PC-9 (cell line): ENCODE results near the gene AADACL2. TPM values are rescaled to one million over a fixed set of nuclear protein-coding genes. Genes with fewer than 3 reads are reported as not detected.

Experiments
- BruUV-seq: library from RNA; stranded (reverse); fragments of 400-500 nt; replicated peaks from 2 replicates; lab custom pipeline; 2021; lab: Mats Ljungman, UMichigan
- CTCF ChIA-PET: fragments of 300-600 bp; sonication (Branson Sonifier 250); formaldehyde crosslinking; loops from one replicate; lab custom pipeline; 2022; ENCODE audit warnings: antibody characterized with exemption; lab: Charles Lee
- POLR2A ChIA-PET: fragments of 300-600 bp; sonication (Branson Sonifier 250); formaldehyde crosslinking; loops from one replicate; lab custom pipeline; 2022; ENCODE audit warnings: antibody characterized with exemption; ENCODE audit not compliant: unreplicated experiment; lab: Charles Lee
- DNase-seq, 2 experiments: peaks; one replicate each; pipeline versions ENCODE4 v3.0.0 to v3.0.0-alpha.2; 2015 to 2022; ENCODE audit warnings: mixed read lengths in 1 of 2
- H2AFZ ChIP-seq: fragments of 200-600 bp; sonication (generic); 2 replicates; pipeline ENCODE4 v1.8.1; 2017; ENCODE audit warnings: antibody characterized with exemption
- H3F3A ChIP-seq: fragments of 200-600 bp; sonication (generic); 2 replicates; pipeline ENCODE4 v1.8.1; 2017; ENCODE audit warnings: antibody characterized with exemption, mild to moderate bottlenecking, low read depth; ENCODE audit not compliant: insufficient read depth
- H3K27ac ChIP-seq: fragments of 200-600 bp; sonication (generic); 2 replicates; pipeline ENCODE4 v1.6.1; 2016; ENCODE audit warnings: mixed run types
- H3K27me3 ChIP-seq: fragments of 200-600 bp; sonication (generic); 2 replicates; pipeline ENCODE4 v1.6.1; 2016; ENCODE audit warnings: low read depth, mixed run types; ENCODE audit not compliant: insufficient read depth
- H3K36me3 ChIP-seq: fragments of 200-600 bp; sonication (generic); 2 replicates; pipeline ENCODE4 v1.6.1; 2016; ENCODE audit warnings: low read depth, mixed run types
- H3K4me1 ChIP-seq: fragments of 200-600 bp; sonication (generic); replicated peaks from 2 replicates; pipeline ENCODE4 v1.6.1; 2016; ENCODE audit warnings: mixed run types; ENCODE audit not compliant: insufficient read depth
- H3K4me2 ChIP-seq: fragments of 200-600 bp; sonication (generic); 2 replicates; pipeline ENCODE4 v1.6.1; 2017; ENCODE audit warnings: mixed run types
- H3K4me3 ChIP-seq: fragments of 200-600 bp; sonication (generic); 2 replicates; pipeline ENCODE4 v1.6.1; 2016; ENCODE audit warnings: mixed run types
- H3K79me2 ChIP-seq: fragments of 200-600 bp; sonication (generic); 2 replicates; pipeline ENCODE4 v1.6.1; 2017; ENCODE audit warnings: low read depth, mixed run types
- H3K9me2 ChIP-seq: fragments of 200-600 bp; sonication (generic); 2 replicates; pipeline ENCODE4 v1.8.1; 2017; ENCODE audit warnings: mild to moderate bottlenecking; ENCODE audit not compliant: insufficient read depth
- H3K9me3 ChIP-seq: fragments of 200-600 bp; sonication (generic); 2 replicates; pipeline ENCODE4 v1.8.1; 2016; ENCODE audit warnings: low read depth; ENCODE audit not compliant: insufficient read depth
- H4K20me1 ChIP-seq: fragments of 200-600 bp; sonication (generic); 2 replicates; pipeline ENCODE4 v1.8.1; 2017; ENCODE audit not compliant: insufficient read depth
- CTCF ChIP-seq: fragments of 200-600 bp; sonication (generic); conservative IDR thresholded peaks from 2 replicates; pipeline ENCODE4 v1.6.1; 2017; ENCODE audit warnings: mixed run types, antibody characterized with exemption, mild to moderate bottlenecking, moderate library complexity
- EZH2 ChIP-seq: fragments of 200-600 bp; sonication (generic); IDR thresholded peaks from 2 replicates; pipeline ENCODE4 v1.8.0; 2017; ENCODE audit warnings: antibody characterized with exemption, low read depth
- intact Hi-C: fragments of 100-400 bp; cut with micrococcal nuclease; formaldehyde crosslinking; loops from one replicate; pipeline ENCODE4 v1.10.0; 2022; ENCODE audit not compliant: unreplicated experiment
- total RNA-seq: library from RNA; stranded (reverse); gene quantifications from 2 replicates; pipeline ENCODE4 v1.2.3, GENCODE V29; 2021

AADACL2 gene
- total RNA-seq, 1 experiment from 2014 or later, result not detected

- Histone ChIP-seq H3K9me3 (no peaks in the 10 kb centered on the region; the same call in none of the 2 replicates), H3F3A (no peaks in the 10 kb centered on the region), H3K9me2 (no peaks in the 10 kb centered on the region), H3K27ac (no peak overlapping the region), H3K4me2 (no peak overlapping the region), H3K79me2 (no peaks in the 10 kb centered on the region), H3K4me1 (no peaks in the 10 kb centered on the region), H2AFZ (no peak overlapping the region), H4K20me1 (no peaks in the 10 kb centered on the region), H3K36me3 (no peaks in the 10 kb centered on the region), H3K4me3 (no peak overlapping the region), H3K27me3 (no peaks in the 10 kb centered on the region)
- no peak for DNase-seq
- ChIA-PET CTCF (no interaction called here), POLR2A (no interaction called here)
- BruUV-seq, result no TSS peak
- intact Hi-C loops, result no loop called here
- TF ChIP-seq EZH2, result no peak
These were observed 23.9 kb upstream of the AADACL2 start for GRCh38 chr3:151709847-151710246.

GRCh38 chr3:151721294-151721693 lies 12.4 kb upstream of the AADACL2 start:
- BruUV-seq, result no TSS peak
- Histone ChIP-seq H3K36me3 (no peaks in the 10 kb centered on the region), H3K79me2 (no peaks in the 10 kb centered on the region), H3F3A (no peaks in the 10 kb centered on the region), H3K4me2 (no peak overlapping the region), H3K9me2 (peaks cover 4% of the 10 kb centered on the region; the same call in 1 of the 2 replicates), H3K4me3 (no peak overlapping the region), H3K9me3 (peaks cover 5% of the 10 kb centered on the region; the same call in 1 of the 2 replicates), H2AFZ (no peak overlapping the region), H3K4me1 (no peaks in the 10 kb centered on the region), H4K20me1 (no peaks in the 10 kb centered on the region), H3K27ac (no peak overlapping the region), H3K27me3 (no peaks in the 10 kb centered on the region)
- no peak for TF ChIP-seq EZH2
- TF ChIP-seq CTCF, result no peak
- ChIA-PET POLR2A (no interaction called here), CTCF (no interaction called here)
- intact Hi-C loops, result no loop called here
- DNase-seq, result no peak

GRCh38 chr3:151722856-151723255 lies 10.9 kb upstream of the AADACL2 start:
- Histone ChIP-seq H2AFZ (no peak overlapping the region), H3K4me3 (no peak overlapping the region), H3K27me3 (no peaks in the 10 kb centered on the region), H3K36me3 (no peaks in the 10 kb centered on the region), H3F3A (no peaks in the 10 kb centered on the region), H4K20me1 (no peaks in the 10 kb centered on the region), H3K9me2 (peaks cover 4% of the 10 kb centered on the region; the same call in 1 of the 2 replicates), H3K27ac (no peak overlapping the region), H3K9me3 (peaks cover 5% of the 10 kb centered on the region; the same call in 1 of the 2 replicates), H3K4me1 (no peaks in the 10 kb centered on the region), H3K4me2 (no peak overlapping the region), H3K79me2 (no peaks in the 10 kb centered on the region)
- intact Hi-C loops, result no loop called here
- POLR2A ChIA-PET, result interaction anchor here (0.6 kb wide), 1 partner anchor 28 kb away, joined by 7 read pairs; no protein-coding TSS in a partner anchor
- CTCF ChIA-PET, result no interaction called here
- TF ChIP-seq CTCF (no peak), EZH2 (no peak)
- no peak for DNase-seq
- BruUV-seq, result no TSS peak
